Ishikawa (cell line): Measurements from ENCODE around the gene ANGPT4.

Experiments used
- CEBPB ChIP-seq: IDR thresholded peaks from 2 replicates; pipeline ENCODE4 v1.6.1; 2012
- CREB1 ChIP-seq: IDR thresholded peaks from 2 replicates; pipeline ENCODE4 v1.6.1; 2012; ENCODE audit warnings: low read depth
- EGR1 ChIP-seq: IDR thresholded peaks from 2 replicates; pipeline ENCODE4 v1.6.1; 2012
- EP300 ChIP-seq: IDR thresholded peaks from 2 replicates; pipeline ENCODE4 v1.6.1; 2012; ENCODE audit warnings: borderline replicate concordance
- FOXM1 ChIP-seq: IDR thresholded peaks from 2 replicates; pipeline ENCODE4 v1.6.1; 2012; ENCODE audit warnings: low read depth, borderline replicate concordance
- NFIC ChIP-seq: IDR thresholded peaks from 2 replicates; pipeline ENCODE4 v1.6.1; 2012
- RAD21 ChIP-seq: IDR thresholded peaks from 2 replicates; pipeline ENCODE4 v1.6.1; 2012; ENCODE audit warnings: low read depth
- TAF1 ChIP-seq: IDR thresholded peaks from 2 replicates; pipeline ENCODE4 v1.6.1; 2012; ENCODE audit warnings: low read depth, mild to moderate bottlenecking
- TCF12 ChIP-seq: IDR thresholded peaks from 2 replicates; pipeline ENCODE4 v1.6.1; 2012; ENCODE audit warnings: low read depth
- TEAD4 ChIP-seq: IDR thresholded peaks from 2 replicates; pipeline ENCODE4 v1.6.1; 2012
- YY1 ChIP-seq: IDR thresholded peaks from 2 replicates; pipeline ENCODE4 v1.6.1; 2012; ENCODE audit warnings: low read depth
- ZBTB7A ChIP-seq: IDR thresholded peaks from 2 replicates; pipeline ENCODE4 v1.6.1; 2012; ENCODE audit warnings: low read depth
- TF ChIP-seq, protein P1 (sequence below): IDR thresholded peaks from 2 replicates; pipeline ENCODE4 v1.6.1; 2012
- TF ChIP-seq, protein P2 (sequence below): IDR thresholded peaks from 2 replicates; pipeline ENCODE4 v1.6.1; 2012
- TF ChIP-seq, protein P3 (sequence below): IDR thresholded peaks from 2 replicates; pipeline ENCODE4 v1.6.1; 2012; ENCODE audit warnings: low read depth, mild to moderate bottlenecking

The ANGPT4 gene

DNA sequence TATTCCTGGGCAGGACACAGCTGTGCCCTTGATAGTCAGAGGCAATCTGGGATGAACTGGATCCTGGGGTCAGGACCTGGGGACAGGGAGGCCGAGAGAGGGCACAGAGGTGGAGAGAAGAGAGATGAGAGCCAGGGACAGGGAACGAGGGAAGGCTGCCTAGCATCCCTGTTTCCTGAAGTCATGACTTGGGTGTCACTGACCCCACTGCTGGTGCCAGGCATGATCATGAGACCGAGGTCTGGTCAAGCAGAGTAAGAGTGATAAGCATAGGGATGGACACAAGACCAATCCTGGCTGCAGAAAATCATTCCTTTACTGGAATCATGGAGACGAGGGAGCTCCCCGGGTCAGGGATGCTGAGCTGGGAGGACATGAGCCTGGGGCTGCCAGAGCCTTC is 46.5 kb downstream of the ANGPT4 start:
- TF ChIP-seq FOXM1 (no peak), YY1 (no peak), TEAD4 (no peak), NFIC (no peak), TAF1 (no peak), EGR1 (no peak), EP300 (no peak), CEBPB (no peak), CREB1 (no peak)
- TF ChIP-seq, protein P1, sequence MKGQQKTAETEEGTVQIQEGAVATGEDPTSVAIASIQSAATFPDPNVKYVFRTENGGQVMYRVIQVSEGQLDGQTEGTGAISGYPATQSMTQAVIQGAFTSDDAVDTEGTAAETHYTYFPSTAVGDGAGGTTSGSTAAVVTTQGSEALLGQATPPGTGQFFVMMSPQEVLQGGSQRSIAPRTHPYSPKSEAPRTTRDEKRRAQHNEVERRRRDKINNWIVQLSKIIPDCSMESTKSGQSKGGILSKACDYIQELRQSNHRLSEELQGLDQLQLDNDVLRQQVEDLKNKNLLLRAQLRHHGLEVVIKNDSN = no peak
- TF ChIP-seq, protein P2, sequence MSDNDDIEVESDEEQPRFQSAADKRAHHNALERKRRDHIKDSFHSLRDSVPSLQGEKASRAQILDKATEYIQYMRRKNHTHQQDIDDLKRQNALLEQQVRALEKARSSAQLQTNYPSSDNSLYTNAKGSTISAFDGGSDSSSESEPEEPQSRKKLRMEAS = no peak

DNA sequence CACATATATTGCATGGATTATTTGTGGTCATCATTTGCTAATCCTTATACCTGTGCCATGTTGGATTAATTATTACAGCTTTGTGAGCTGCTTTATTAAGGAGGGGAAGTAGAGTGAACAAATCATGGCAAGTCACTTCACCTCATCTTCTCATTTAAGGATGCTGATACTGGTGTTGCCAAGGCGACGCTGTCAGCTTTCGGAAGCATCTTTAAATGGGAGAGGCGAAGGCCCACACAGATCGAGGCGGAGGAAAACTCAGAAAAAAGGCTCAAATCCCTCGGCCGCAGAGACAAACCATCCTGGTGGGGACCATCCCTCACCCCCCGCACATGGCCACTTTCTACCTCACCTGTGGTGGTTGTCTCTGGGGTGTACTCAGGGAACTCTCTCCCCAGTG is 47.9 kb downstream of the ANGPT4 start:
- TF ChIP-seq, protein P1 = no peak
- no peak for TF ChIP-seq RAD21
- no peak for TF ChIP-seq NFIC
- TF ChIP-seq, protein P3, sequence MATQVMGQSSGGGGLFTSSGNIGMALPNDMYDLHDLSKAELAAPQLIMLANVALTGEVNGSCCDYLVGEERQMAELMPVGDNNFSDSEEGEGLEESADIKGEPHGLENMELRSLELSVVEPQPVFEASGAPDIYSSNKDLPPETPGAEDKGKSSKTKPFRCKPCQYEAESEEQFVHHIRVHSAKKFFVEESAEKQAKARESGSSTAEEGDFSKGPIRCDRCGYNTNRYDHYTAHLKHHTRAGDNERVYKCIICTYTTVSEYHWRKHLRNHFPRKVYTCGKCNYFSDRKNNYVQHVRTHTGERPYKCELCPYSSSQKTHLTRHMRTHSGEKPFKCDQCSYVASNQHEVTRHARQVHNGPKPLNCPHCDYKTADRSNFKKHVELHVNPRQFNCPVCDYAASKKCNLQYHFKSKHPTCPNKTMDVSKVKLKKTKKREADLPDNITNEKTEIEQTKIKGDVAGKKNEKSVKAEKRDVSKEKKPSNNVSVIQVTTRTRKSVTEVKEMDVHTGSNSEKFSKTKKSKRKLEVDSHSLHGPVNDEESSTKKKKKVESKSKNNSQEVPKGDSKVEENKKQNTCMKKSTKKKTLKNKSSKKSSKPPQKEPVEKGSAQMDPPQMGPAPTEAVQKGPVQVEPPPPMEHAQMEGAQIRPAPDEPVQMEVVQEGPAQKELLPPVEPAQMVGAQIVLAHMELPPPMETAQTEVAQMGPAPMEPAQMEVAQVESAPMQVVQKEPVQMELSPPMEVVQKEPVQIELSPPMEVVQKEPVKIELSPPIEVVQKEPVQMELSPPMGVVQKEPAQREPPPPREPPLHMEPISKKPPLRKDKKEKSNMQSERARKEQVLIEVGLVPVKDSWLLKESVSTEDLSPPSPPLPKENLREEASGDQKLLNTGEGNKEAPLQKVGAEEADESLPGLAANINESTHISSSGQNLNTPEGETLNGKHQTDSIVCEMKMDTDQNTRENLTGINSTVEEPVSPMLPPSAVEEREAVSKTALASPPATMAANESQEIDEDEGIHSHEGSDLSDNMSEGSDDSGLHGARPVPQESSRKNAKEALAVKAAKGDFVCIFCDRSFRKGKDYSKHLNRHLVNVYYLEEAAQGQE = no peak
- no peak for TF ChIP-seq FOXM1
- TF ChIP-seq ZBTB7A = no peak
- no peak for TF ChIP-seq EGR1
- TF ChIP-seq TEAD4 = no peak
- TF ChIP-seq TAF1 = no peak
- TF ChIP-seq TCF12 = no peak
- TF ChIP-seq, protein P2 = no peak
- no peak for TF ChIP-seq YY1

DNA sequence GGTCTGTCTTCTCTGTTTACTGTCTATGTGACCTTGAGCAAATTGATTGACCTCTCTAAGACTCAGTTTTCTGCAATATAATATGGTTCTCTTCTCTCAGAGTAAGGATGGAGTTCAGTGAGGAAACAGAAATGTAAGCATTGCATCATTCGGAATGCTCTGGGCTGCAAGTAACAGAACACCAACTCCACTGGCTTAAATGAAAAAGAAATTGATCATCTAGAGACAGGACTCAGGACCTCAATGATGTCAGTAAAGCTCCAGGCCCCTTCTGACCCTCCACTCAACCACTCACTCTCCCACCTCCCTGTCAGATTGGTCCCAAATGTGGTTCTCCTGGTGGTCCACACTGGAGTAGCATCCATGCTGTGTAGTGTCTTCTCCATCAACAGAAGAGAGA is 50.7 kb downstream of the ANGPT4 start:
- TF ChIP-seq EP300 (no peak), NFIC (no peak), RAD21 (no peak), YY1 (no peak), ZBTB7A (no peak), EGR1 (no peak), CREB1 (no peak), FOXM1 (no peak), TEAD4 (no peak)
- TF ChIP-seq, protein P1 = no peak
- TF ChIP-seq, protein P2 = no peak

DNA sequence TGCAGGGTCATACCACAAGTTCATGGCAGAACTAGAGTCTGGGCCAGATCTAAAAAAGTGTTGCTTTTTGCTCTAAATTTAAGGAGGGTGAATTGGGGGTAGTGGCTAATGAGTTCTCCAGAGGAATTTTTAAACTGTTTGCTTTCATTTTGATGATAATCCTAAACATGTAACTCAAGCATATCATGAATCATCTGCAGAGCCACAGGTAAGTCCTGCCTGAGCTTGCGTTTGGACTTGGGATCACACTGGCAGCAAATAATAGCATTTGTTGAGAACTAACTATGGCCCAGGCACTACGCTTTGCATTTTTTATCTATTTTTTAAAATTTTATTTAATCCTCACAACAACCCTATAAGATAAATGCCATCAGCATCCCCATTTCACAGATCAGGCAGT is 55.2 kb downstream of the ANGPT4 start:
- TF ChIP-seq TAF1 = no peak
- TF ChIP-seq CREB1 = no peak
- no peak for TF ChIP-seq YY1
- TF ChIP-seq TEAD4 = no peak
- TF ChIP-seq ZBTB7A = no peak
- TF ChIP-seq FOXM1 = no peak
- TF ChIP-seq EGR1 = no peak
- TF ChIP-seq, protein P2 = no peak

DNA sequence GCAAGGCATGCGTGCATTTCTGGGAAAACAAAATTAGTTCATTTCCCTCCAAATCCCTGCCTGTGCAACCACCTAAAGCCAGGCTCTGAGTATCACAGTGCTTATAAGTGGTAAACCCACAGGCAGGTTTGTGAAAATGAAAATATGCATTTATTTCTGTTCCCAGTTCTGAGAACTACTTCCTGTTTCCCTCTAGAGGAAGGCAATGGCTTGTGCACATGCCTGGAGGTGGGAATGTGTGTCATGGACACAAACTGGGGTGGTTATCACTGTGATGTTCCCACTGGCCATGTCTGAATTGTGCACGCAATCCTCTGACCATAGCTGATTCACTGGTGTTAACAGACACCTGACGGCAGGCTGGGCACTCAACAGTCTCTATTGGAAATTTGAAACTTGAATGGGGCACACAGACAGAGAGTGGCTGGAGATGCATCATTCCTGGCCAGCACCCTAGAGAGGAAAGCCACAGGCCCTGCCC is 56.3 kb downstream of the ANGPT4 start:
- TF ChIP-seq CREB1 (no peak), TAF1 (no peak), ZBTB7A (no peak), EGR1 (no peak), FOXM1 (no peak), CEBPB (no peak)
- TF ChIP-seq, protein P1 = no peak
- TF ChIP-seq, protein P3 = no peak
